AG09309 (cell line): ENCODE results near the gene MAP4K3.
"Not testable (repeated sequence)": the region's sequence is repeated elsewhere in the genome, so short reads cannot be mapped to it uniquely, and the experiment has no call there.

ENCODE experiments used
- DNase-seq: peaks from one replicate; pipeline ENCODE4 v3.0.0-alpha.2; 2010; ENCODE audit warnings: low read depth
- H3K4me3 ChIP-seq: 2 replicates; pipeline ENCODE4 v1.5.1; 2011; ENCODE audit warnings: mild to moderate bottlenecking, low read depth, low read length, moderate library complexity; ENCODE audit not compliant: control insufficient read depth
- TF ChIP-seq, protein P1 (sequence below): IDR thresholded peaks from 2 replicates; pipeline ENCODE4 v1.5.1; 2011; ENCODE audit warnings: mild to moderate bottlenecking, low read depth, low read length, inconsistent platforms; ENCODE audit not compliant: insufficient read depth, control insufficient read depth; ENCODE audit errors: missing control alignments

The MAP4K3 gene

DNA sequence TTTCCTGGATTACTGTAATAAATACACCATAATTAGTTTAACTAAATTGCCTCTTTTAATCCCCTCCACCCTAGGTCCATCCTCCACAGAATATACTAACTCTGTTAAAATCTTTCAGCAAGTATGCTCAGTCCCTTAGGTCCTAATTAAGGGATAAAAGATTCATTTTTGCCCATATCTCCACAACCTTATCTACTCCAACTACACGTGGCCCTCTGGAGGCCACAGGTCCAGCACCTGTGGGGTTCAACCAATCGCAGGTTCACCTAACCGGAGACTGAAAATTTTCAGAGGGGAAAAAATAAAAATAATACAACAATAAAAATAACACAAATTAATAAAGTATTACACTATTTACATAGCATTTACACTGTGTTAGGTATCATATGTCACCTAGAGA is 86.4 kb downstream of the MAP4K3 start:
- no peak for DNase-seq
- TF ChIP-seq, protein P1, sequence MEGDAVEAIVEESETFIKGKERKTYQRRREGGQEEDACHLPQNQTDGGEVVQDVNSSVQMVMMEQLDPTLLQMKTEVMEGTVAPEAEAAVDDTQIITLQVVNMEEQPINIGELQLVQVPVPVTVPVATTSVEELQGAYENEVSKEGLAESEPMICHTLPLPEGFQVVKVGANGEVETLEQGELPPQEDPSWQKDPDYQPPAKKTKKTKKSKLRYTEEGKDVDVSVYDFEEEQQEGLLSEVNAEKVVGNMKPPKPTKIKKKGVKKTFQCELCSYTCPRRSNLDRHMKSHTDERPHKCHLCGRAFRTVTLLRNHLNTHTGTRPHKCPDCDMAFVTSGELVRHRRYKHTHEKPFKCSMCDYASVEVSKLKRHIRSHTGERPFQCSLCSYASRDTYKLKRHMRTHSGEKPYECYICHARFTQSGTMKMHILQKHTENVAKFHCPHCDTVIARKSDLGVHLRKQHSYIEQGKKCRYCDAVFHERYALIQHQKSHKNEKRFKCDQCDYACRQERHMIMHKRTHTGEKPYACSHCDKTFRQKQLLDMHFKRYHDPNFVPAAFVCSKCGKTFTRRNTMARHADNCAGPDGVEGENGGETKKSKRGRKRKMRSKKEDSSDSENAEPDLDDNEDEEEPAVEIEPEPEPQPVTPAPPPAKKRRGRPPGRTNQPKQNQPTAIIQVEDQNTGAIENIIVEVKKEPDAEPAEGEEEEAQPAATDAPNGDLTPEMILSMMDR: no peak
- no peak overlapping the region for H3K4me3 ChIP-seq

DNA sequence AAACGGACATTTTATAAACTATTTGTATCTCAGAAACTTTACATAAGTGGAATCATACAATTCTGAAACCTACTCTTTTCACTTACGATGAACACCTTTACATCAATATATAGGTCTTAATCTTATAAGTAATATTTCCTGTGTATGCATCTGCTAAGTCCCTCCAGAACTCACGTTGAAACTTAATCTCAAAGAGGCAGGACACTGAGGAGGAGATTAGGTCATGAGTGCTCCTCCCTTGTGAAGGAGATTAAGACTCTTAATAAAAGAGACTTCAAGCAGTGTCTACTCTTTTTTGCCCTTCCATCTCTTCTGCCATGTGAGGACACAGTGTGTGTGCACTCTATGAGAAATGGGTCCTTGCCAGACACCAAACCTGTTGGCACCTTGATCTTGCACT is 98.6 kb downstream of the MAP4K3 start:
- no peak for DNase-seq
- H3K4me3 ChIP-seq: no peak overlapping the region
- TF ChIP-seq, protein P1: no peak

DNA sequence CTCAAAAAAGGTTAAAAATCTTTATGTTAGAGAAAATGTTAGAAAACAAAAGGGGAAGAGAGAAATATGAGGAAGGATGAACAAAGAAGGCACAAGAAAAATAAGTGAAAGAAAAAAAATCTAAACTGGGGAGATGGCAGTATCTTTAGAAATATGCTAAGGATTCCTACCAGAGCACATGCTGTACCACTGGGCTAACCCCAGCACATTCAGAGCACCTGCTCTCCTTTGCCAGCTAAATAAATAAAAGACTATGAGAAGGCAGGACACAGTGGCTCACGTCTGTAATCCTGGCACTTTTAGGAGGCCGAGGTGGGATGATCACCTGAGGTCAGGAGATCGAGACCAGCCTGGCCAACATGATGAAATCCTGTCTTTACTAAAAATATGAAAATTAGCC is 101.2 kb downstream of the MAP4K3 start:
- no peak overlapping the region for H3K4me3 ChIP-seq
- DNase-seq: no peak
- TF ChIP-seq, protein P1: no peak

DNA sequence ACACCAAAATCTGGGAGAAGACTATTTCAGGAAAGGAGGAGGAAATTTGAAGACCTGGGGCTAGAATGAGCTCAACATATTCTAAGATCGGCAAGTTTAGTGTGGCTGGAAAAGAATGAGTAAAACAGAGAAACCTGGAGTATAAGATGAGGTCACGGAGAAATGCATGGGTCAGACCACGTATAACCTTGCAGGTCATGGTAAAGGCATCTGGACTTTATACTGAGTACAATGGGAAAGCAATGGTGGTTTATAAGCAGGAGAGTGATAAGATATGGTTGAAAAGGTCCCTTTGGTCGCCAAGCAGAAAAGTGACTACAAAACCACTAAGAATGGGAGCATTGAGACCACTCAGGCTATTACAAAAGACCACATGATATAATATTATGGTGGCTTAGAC is 102.1 kb downstream of the MAP4K3 start:
- TF ChIP-seq, protein P1: no peak
- H3K4me3 ChIP-seq: no peak overlapping the region
- no peak for DNase-seq

DNA sequence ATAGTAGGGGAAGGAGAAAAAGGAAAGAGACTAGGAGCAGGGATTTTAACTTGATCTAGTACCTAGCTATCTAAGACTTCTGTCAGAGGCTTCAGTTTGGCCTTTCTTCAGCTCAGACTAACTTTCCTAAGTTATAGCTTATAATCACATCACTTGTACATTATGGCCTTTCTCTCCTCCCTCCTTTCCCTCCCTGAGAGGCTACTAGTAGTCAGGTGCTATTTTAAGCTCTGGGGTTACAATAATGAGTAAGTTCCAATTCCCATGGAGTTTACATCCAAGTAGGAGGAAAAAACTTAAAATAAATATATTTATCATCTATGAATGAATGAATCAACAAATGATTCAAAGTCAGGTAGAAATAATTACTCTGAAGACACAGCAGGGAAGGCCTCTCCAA is 102.6 kb downstream of the MAP4K3 start:
- TF ChIP-seq, protein P1: no peak
- no peak for DNase-seq
- H3K4me3 ChIP-seq: no peak overlapping the region

DNA sequence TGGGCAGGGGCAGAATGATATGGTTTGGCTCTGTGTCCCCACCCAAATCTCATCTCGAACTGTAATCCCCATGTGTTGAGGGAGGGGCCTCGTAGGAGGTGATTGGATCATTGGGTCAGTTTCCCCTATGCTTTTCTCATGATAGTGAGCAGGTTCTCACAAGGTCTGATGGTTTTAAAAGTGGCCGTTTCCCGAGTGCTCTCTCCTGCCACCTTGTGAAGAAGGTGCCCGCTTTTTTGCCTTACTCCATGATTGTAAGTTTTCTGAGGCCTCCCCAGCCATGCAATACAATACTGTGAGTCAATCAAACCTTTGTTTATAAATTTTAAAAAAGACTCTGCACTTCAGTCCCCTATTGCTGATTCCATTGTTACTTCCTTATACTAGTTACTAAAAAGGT is 110.4 kb downstream of the MAP4K3 start:
- no peak overlapping the region for H3K4me3 ChIP-seq
- TF ChIP-seq, protein P1: no peak
- DNase-seq: no peak

DNA sequence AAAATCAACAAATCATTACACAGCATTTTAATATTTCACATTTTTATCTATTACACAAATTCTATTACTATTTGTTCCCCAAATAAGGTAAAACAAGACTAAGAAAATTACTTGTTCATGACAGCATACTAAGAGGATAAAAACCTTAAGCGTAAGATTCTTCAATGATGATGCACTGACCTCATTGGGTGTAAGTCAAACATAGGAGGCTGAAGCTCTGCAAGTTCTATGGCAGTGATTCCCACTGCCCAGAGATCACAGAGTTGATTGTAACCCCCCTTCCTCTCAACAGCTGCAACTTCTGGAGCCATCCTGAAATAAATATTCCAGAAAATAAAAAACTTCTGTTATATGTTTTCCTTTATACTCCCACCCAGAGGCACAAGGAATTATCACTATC is 111.1 kb downstream of the MAP4K3 start:
- no peak for DNase-seq
- TF ChIP-seq, protein P1: no peak
- no peak overlapping the region for H3K4me3 ChIP-seq

DNA sequence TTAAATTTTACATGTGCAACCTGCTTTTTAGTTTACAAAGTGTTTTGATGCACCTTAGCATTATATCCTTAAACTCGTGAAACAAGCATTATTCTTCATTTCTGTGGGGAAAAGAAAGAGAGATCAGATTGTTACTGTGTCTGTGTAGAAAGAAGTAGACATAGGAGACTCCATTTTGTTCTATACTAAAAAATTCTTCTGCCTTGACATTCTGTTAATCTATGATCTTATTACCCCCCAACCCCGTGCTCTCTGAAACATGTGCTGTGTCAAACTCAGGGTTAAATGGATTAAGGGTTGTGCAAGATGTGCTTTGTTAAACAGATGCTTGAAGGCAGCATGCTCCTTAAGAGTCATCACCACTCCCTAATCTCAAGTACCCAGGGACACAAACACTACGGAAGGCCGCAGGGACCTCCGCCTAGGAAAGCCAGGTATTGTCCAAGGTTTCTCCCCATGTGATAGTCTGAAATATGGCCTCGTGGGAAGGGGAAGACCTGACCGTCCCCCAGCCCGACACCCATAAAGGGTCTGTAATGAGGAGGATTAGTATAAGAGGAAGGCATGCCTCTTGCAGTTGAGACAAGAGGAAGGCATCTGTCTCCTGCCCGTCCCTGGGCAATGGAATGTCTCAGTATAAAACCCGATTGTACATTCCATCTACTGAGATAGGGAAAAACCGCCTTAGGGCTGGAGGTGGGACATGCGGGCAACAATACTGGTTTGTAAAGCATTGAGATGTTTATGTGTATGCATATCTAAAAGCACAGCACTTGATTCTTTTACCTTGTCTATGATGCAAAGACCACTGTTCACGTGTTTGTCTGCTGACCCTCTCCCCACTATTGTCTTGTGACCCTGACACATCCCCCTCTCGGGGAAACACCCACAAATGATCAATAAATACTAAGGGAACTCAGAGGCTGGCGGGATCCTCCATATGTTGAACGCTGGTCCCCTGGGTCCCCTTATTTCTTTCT is 115.7 kb downstream of the MAP4K3 start:
- not testable (repeated sequence) for DNase-seq, H3K4me3 ChIP-seq
